Dedifferentiated amniotic fluid mesenchymal stem cell (primary cell): ENCODE measurements around the gene FAF1.
"Not testable (repeated sequence)": the region's sequence is repeated elsewhere in the genome, so short reads cannot be mapped to it uniquely, and the experiment has no call there.

ENCODE experiments used
- DNase-seq: peaks from one replicate; pipeline ENCODE4 v3.0.0-alpha.2; 2016; ENCODE audit errors: extremely low spot score

The FAF1 gene

DNA sequence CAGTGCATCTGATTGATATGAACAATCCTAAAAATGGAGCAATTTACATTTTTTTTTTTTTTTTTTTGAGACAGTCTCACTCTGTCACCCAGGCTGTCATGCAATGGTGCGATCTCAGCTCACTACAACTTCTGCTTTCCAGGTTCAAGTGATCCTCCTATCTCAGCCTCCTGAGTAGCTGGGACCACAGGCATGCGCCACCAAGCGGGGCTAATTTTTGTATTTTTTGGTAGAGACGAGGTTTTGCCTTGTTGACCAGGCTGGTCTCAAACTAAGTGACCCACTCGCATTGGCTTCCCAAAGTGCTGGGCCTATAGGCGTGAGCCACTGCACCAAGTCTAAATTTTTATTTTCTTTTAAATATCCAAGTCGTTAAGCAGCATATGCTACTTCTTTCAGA, 109.0 kb downstream of the FAF1 start:
- no peak for DNase-seq

DNA sequence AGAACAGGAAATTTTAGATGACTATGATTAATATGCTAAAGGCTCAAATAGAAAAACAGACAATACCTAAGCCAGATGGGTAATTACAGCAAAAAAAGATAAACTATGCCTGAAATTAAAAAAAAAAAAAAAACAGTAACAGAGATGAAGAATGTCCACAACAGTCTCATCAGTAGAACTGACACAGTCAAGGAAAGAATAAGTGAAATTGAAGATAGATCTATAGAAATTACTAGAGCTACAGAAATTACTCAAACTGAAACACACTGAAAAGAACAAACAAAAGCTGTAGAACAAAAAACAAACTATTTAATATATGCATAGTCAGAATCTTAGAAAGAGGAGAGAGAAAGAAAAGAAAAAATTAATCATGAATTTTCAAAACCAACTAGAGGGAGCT, 112.8 kb downstream of the FAF1 start:
- DNase-seq, result no peak

DNA sequence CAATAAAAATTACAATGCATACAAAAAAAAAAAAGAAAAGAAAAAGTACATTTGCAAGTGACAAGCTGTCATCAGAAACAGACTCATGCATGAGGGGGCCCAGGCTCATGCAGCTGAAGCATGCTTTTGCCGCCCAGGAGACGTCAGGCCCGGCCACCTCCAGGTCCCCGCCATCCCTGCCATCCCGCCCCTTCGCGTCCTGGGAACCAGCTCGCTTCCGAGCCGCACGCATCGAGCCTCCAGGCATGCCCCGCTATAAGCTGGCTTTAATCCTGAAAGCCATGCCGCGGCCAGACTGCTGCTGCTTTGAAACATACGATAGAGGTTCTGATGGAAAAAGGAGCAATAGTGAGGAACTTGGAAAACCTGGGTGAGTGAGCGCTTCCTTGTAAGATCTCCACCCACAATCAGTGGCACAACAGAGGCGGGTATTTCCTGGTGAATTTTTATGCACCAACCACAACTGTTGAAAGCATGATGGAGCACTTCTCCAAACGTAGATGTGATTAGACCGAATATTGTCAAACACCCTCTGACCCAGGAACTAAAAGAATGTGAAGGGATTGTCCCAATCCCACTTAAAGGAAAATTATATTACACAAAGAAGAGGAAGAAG, 113.7 kb downstream of the FAF1 start:
- no peak for DNase-seq

DNA sequence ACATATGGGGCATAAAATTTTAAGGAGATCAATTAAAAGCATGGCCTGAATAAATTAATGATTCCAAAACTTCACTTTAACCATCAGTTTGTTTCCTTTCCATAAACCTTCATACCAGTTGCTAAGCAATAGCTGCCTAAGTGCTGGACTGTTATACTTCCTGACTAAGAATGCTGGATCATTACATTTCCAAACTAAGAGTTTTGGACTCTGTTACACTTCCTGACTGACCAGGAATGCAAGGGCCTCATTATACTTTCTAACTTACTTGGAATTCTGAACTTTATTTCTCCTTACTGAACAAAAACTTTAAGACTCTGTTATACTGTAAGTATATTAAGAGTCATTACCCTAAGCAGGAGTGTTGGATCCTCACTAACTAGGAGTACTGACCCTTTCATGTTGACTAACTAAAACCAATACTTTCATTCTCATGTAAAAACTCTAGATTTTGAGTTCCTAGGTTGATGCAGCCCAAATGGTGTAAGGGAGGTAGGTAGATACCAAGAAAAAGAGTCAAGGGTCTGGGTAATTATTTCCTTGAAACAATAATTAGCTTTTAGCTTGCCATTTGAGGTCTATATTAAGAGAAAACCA, 118.2 kb downstream of the FAF1 start:
- peak; percentile 77 for DNase-seq

DNA sequence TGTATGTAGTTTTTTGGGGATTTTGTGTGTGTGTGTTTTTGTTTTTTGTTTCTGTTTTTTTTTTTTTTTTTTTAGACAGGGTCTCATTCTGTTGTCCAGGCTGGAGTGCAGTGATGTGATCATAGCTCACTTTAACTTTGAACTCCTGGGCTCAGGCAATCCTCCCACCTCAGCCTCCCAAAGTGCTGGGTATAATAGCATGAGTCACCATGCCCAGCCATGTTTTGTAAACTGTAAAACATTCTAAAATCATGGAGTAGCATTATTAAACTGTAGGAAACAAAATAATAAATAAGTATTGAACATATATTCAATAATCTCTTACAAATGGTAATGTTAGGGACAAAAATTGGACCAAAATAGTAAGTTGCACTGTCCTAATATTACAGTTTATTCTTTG, 124.0 kb downstream of the FAF1 start:
- no peak for DNase-seq

DNA sequence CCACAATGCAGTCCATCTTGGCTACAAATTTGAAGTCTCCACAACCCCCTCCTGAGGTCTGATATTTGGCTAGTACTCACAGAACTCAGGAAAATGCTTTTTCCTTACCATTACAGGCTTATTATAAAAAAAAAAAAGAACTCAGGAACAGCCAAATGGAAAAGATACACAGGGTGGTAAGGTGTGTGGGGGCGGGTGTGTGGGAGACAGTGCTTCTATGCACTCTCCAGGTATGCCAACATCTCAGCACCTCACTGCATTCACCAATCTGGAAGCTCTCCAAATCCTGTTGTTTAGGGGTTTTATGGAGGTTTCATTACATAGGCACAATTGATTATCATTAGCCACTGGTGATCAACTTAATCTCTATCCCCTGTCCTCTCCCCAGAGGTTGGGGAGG, 126.9 kb downstream of the FAF1 start:
- no peak for DNase-seq

DNA sequence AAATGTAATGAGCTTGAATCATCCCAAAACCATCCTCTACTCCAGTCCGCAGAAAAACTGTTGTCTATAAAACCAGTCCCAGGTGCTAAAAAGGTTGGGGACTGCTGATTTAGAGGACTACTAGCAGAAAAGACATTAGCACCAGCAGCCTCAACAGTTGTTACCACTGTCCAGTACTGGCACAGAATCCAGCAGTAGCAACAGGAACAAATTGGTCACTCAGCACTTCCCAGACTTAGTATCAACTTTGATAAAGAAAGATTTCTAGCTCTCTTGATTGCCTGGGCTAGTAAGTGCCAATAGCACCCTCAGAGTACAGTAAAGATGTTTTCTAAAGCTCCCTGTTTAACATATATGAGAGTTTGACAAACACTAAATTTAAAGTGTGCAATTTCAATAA, 127.9 kb downstream of the FAF1 start:
- no peak for DNase-seq

DNA sequence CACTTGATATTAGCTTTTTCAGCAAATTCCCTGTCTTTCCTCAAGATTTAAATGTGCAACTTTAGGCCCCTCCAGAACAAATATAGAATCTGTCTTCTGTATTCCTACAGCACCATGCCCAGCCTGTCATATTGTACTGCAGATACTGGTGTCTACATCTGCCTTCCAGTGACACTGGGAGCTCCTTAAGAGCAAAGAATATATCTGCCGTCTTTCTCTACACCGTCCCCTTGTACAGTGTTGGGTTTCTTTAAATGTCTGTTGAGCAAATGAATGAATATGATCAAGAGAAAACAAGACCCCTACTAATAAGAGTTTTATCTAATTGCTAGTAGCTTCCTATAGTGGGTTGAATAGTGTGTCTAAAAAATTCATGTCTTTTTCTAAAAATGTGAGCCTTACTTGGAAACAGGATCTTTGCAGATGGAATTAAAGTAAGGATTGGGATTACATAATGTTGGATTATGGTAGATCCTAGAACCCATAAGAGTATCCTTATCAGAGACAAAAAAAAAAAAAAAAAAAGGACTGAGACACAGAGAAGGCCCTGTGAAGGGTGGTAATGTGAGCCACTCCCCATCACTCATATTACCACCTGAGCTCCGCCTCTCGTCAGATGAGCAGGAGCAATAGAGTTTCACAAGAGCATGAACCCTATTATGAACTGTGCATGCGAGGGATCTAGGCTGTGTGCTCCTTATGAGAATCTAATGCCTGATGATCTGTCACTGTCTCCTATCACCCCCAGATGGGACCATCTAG, 128.6 kb downstream of the FAF1 start:
- no peak for DNase-seq

DNA sequence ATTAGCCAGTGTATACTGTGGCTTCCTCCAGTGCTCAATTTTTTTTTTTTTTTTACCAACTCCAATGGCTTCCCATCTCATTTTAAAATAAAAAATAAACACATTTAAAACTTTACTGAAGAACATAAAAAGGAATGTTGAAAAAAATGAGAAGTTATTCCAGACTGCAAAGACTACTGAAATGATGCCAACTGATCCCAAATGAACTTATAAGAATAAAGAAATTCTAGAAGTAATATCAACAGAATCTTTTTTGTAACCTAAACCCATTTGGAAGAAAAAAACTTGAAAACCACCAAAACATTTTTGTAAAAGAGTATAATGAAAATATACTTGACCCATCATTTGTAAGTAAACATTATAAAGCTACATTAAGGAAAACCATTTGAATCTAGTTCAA, 129.4 kb downstream of the FAF1 start:
- DNase-seq, result peak; percentile 59

DNA sequence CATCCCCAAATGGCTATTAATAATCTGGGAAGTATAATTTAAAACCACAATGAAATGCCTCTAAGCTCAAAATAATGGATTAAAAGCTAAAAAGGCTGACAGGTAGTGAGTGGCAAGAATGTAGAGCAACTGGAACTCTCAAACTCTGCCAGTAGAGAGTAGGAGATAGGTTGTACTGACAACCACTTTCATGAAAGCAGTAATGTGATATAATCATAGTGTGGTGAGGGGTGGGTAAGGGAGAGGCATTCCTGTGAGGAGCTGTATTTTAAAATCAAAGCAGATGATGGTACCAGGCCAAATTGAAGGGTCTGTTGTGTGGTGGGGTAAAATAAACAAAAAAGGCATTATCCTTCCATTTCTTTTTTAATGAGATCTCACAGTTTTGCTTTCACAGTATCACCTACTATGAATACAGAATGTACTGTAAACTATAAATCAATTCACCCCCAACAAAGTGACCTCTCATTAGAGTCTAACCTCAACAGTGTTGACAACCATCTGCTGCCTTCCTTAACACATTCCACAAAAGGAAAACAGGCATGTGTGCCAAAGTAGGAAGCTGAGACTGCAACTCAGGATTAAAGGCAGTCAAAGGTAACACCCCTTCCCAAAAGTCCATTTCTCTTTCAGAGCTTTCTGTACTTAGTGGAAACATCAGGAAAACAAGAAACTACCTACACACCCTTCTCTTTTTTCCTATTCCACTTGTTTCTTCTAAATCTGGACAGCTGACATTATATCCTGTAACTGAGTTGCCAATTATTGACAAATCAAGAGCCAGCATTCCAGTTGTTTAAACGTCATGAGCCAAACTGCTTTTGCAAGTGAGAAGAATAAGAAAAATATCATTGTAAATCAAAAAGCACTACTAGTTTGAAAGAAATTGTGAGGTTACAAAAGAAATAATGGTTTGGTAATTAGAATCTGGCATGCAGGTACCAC, 130.8 kb downstream of the FAF1 start:
- no peak for DNase-seq

DNA sequence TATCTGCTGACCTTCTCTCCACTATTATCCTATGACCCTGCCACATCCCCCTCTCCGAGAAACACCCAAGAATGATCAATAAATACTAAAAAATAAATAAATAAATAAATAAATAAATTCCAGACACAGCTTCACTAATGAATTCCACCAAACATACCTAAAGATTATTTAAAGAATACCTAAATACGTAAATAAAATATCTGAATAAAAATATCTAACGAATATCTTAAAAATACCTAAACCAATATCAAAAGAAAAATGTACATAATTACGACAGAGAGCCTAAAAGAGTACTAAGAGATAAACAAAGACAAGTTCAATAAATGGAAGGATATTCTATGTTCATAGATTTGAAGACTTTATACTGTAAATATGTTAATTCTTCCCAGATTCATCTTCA, 132.5 kb downstream of the FAF1 start:
- DNase-seq, result no peak

DNA sequence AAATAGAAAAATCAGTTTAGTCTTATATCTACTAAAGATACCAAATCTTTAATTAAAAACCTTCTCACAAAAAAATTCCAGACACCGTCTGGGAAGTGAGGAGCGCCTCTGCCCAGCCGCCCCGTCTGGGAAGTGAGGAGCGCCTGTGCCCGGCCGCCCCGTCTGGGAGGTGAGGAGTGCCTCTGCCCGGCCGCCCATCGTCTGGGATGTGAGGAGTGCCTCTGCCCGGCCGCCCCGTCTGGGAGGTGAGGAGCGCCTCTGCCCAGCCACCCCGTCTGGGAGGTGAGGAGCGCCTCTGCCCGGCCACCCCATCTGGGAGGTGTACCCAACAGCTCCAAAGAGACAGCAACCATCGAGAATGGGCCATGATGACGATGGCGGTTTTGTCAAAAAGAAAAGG, 133.3 kb downstream of the FAF1 start:
- not testable (repeated sequence) for DNase-seq

DNA sequence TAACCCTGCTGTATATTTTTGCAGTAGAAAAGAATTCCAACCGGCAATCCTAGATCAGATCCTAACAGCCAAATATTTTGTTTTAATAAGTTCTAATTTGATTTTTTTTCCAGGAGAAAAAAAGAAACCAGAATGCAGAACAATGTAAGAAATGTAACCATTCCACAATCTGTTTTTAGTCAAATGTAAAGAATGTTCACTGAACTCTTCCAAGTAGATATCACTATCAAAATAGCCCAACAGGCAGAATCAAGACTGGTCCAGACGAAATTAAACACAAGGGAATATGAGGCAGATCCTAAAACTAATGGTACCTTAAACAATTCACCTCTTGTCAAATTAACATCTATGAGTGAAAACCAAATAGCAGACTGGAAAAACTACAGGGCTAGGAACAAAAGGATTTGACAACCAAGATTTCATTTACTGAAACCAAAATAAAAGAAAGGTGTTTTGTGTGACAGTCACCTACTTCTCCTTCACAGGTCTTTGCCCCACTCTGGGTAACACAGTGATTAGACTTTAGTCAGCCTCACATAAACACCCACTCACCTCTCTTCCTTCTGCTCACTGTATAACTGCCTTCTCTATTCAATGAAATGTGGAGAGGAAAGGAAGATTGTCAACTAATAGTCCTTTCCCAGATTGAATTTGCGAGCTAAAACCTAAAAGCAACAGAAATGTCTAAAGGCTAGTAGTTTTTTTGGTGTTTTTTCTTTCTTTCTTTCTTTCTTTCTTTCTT, 137.9 kb downstream of the FAF1 start:
- DNase-seq, result no peak

DNA sequence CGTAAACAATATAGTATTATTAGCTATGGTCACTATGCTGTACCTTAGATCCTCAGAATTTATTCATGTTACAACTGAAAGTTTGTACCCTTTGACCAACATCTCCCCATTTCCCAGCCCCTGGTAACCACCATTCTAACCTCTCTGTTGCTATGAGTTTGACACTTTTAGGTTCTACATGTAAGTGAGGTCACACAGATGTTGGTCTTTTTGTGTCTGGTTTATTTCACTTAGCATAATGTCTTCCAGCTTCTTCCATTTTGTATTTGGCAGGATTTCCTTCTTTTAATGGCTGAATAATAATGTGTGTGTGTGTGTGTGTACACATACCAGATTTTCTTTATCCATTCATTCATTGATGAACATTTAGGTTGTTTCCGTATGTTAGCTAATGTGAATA, 139.5 kb downstream of the FAF1 start:
- DNase-seq, result no peak

DNA sequence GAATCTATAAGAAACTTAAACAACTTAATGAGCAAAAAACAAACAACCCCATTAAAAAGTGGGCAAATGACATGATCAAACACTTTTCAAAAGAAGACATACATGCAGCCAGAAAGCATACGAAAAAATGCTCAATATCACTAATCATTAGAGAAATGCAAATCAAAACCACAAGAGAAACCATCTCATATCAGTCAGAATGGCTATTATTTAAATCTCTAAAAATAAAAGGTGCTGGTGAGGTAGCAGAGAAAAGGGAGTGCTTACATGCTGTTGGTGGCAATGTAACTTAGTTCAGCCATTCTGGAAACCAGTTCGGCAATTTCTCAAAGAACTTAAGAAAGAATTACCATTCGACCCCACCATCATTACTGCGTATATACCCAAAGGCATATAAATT, 147.7 kb downstream of the FAF1 start:
- no peak for DNase-seq

DNA sequence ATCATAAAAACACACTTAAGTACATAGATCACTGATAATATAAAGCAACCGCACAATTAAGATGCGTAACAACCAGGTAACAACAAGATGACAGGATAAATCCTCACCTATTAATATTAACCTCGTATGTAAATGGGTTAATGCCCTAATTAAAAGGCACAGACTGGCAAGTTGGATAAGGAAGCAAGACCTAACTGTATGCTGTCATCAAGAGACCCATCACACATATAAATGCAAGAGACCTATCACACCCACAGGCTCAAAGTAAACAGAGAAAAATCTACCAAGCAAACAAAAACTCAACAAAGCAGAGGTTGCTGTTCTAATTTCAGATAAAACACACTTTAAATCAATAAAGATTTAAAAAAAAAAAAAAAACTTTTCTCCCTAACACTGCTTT, 151.8 kb downstream of the FAF1 start:
- no peak for DNase-seq

DNA sequence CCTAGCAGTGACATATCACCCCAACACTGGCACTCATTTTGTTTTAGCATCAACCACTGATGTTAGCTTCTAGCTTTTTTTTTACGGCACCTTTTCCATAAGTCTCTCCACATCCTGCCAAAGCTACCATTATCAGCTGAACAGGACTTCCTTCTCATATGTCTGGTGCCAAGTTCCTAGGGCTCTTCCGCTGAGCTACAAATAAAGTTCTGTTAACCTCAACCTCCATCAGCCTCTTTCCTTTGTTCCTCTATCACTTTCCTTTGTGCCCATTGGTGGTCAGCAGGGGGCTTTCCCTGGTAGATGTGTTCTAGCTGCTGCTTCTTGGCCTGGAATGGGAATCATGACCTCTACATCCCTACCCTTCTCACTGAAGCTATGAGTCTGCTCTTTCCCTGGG, 163.8 kb downstream of the FAF1 start:
- DNase-seq, result no peak

DNA sequence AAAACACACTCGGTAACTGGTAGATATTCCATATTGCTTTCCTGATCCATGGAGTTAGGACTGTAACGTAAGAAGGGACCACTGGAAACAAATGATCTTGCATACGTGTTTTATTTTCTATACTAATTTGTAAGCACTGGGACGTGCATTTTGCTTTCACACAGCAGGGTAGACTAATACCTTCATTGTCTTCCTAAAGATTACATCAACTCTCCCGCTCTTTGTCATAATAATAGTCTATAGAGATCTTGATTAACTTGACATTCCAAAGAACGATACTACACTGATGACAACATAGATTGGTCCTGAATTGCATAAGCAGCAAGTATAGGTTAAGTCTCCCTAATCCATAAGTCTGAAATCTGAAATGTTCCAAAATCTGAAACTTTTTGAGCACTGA, 166.5 kb downstream of the FAF1 start:
- DNase-seq, result no peak

DNA sequence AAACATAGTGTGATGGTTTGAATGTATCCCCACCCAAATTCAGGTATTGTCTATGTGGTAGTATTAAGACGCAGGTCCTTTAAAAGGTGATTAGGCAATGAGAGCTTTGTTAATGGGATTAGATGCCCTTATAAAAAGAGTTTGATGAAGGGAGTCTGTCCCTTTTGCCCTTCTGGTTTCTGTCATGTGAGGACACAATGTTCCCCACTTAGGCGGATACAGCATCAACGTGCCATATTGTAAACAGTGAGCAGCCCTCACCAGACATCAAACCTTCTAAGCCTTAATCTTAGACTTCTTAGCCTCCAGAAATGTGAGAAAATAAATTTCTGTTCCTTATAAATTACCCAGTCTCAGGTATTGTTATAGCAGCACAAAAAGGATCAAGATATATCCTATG, 172.8 kb downstream of the FAF1 start:
- DNase-seq, result no peak

DNA sequence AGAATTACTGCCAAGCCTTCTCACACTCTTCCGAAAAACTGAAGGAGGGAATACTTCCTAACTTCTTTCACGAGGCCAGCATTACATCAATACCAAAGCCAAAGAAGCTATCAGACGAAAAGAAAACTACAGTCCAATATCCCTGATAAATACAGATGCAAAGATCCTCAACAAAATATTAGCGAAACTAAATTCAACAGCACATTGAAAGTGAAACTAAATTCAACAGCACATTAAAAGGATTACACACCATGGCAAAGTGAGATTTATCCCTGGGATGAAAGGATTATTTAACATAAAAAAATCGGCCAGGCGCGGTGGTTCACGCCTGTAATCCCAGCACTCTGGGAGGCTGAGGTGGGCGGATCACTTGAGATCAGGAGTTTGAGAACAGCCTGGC, 176.8 kb downstream of the FAF1 start:
- no peak for DNase-seq

DNA sequence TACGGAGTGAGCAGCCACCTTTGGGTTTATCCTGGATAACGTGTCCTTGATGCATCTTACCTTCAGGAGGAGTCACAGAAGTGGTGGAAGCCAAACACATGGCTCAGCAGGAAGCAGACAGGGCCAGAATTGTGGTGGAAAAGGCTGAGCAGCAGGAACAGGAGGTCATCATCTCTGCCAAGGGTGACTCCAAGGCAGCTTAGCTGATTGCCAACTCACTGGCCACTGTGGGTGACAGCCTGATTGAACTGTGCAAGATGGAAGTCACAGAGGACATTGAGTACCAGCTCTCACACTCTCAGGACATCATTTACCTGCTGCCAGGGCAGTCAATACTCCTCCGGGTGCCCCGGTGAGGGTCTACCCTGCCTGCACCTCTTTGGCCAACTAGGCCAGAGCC, 179.3 kb downstream of the FAF1 start:
- no peak for DNase-seq

DNA sequence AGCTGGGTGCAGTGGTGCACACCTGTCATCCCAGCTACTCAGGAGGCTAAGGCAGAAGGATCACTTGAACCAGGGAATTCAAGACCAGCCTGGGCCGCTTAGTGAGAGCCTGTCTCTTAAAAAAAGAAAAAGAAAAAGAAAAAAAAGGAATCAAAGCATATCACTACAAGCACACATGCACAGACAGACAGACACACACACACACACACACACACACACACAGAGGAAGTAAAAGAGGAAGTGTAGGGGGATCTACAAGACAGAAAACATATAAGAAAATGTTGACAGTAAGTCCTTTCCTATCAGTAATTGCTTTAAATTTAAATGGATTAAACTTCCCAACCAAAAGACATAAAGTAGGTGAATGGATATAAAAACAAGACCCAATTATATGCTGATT, 180.3 kb downstream of the FAF1 start:
- no peak for DNase-seq
